ENCODE results near the gene SLC9A2.

SLC9A2 gene

DNA sequence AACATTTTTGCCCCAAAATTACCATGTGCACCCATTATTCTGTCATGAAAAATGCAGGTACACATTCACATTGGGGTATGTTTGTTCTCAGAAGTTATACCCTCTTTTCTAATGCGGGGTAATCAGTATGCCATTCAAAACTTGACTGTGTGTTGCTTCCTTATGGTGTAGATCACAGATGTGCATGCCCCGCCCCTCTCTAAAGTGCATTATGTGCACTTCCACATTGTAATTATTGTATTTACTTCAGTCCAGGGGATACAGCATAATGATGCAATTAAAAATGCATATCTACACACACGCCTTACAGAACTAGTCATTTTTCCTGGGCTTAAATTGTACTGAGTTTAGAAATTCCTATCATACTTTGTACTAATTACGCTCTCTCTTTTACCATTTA is 48.8 kb downstream of the SLC9A2 start:
- DNase-seq (ENCODE audit: low read depth), result no peak
- H3K4me3 ChIP-seq (ENCODE audit: low read depth, low read length), result no peak overlapping the region
- TF ChIP-seq, protein P1, sequence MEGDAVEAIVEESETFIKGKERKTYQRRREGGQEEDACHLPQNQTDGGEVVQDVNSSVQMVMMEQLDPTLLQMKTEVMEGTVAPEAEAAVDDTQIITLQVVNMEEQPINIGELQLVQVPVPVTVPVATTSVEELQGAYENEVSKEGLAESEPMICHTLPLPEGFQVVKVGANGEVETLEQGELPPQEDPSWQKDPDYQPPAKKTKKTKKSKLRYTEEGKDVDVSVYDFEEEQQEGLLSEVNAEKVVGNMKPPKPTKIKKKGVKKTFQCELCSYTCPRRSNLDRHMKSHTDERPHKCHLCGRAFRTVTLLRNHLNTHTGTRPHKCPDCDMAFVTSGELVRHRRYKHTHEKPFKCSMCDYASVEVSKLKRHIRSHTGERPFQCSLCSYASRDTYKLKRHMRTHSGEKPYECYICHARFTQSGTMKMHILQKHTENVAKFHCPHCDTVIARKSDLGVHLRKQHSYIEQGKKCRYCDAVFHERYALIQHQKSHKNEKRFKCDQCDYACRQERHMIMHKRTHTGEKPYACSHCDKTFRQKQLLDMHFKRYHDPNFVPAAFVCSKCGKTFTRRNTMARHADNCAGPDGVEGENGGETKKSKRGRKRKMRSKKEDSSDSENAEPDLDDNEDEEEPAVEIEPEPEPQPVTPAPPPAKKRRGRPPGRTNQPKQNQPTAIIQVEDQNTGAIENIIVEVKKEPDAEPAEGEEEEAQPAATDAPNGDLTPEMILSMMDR (IDR thresholded peaks at IDR 0.05; ENCODE audit: control insufficient read depth, extremely low read depth, insufficient read depth), result no peak

DNA sequence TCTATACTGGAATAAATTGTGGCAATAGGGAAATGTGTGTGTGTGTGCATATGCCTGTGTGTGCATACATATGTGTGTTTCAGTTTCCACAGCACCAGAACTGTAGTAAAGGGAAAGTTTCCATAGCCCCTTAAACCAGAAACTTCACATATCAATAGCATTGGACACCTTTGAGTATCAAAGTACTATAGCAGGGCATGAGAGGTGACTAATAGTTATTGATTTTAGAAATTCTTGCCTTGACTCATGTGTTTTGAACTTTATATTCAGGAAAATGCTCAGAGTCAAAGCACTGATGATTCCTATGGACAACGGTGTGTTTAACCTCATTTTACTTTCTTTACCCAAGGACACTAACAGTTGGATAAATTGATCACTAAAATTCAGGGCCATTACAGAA is 50.0 kb downstream of the SLC9A2 start:
- DNase-seq (ENCODE audit: low read depth), result no peak
- TF ChIP-seq, protein P1 (IDR thresholded peaks at IDR 0.05; ENCODE audit: control insufficient read depth, extremely low read depth, insufficient read depth), result no peak
- H3K4me3 ChIP-seq (ENCODE audit: low read depth, low read length), result no peak overlapping the region

GRCh38 chr2:102672107-102672776 is 52.9 kb downstream of the SLC9A2 start:
- no peak for DNase-seq (ENCODE audit: low read depth)
- TF ChIP-seq, protein P1 (IDR thresholded peaks at IDR 0.05; ENCODE audit: control insufficient read depth, extremely low read depth, insufficient read depth), result no peak
- H3K4me3 ChIP-seq (ENCODE audit: low read depth, low read length), result no peak overlapping the region

- DNase-seq (ENCODE audit: low read depth), result no peak
- TF ChIP-seq, protein P1 (IDR thresholded peaks at IDR 0.05; ENCODE audit: control insufficient read depth, extremely low read depth, insufficient read depth), result no peak
- no peak overlapping the region for H3K4me3 ChIP-seq (ENCODE audit: low read depth, low read length)
Measured at GRCh38 chr2:102674370-102674769, 55.0 kb downstream of the SLC9A2 start.

- DNase-seq (ENCODE audit: low read depth), result no peak
- TF ChIP-seq, protein P1 (IDR thresholded peaks at IDR 0.05; ENCODE audit: control insufficient read depth, extremely low read depth, insufficient read depth), result no peak
- no peak overlapping the region for H3K4me3 ChIP-seq (ENCODE audit: low read depth, low read length)
Measured at GRCh38 chr2:102674836-102675235, 55.5 kb downstream of the SLC9A2 start.

DNA sequence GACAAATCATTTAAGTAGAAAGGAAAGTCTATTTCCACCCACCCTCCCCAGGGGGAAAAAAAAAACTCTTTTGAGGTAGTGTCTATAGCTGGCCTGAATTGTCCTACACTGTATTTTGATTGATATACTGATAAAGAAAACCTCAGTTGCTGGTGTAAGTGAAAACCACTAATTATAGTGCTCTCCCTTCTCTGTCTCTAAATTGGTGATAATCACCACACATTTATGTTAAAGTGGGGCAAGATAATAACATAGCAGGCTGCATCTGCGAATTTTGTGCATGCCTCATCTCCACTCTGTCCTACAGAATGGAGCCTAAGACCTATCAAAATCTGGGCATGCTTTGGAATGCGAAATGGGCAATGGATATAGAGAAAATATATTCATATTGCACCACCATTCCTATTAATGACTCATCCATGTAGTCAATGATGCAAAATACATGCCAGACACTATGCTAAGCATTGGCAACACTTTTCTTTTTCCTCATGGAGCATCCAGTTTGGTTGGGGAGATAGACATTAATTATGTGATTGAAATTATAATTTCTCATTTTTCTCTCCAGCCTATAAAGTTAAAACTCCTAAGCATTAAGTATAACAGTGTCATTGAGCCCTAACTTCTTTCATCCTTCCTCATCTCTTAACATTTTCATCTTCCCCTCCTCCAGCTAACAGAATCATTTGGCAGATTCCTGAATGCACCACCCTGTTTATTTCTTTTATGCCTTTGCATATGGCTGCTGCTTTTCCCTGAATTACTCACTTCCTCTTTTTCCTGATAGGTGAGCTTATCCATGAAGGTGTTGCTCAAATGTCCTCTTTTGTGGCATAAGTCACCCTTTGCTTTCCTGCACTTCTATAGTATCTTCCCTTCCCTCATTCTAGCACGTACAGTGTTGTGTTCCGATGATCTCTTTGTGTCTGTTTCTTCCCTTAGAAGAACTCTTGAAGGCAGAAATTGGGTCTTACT is 58.2 kb downstream of the SLC9A2 start:
- TF ChIP-seq, protein P1 (IDR thresholded peaks at IDR 0.05; ENCODE audit: control insufficient read depth, extremely low read depth, insufficient read depth), result no peak
- DNase-seq (ENCODE audit: low read depth), result no peak
- H3K4me3 ChIP-seq (ENCODE audit: low read depth, low read length), result no peak overlapping the region

Data from LNCaP clone FGC (cell line).